ENCODE data around the gene RBBP4.
"Not testable (repeated sequence)": the region's sequence is repeated elsewhere in the genome, so short reads cannot be mapped to it uniquely, and the experiment has no call there.

The RBBP4 gene

GRCh38 chr1:32696041-32696440, 45.0 kb downstream of the RBBP4 start:
- DNase-seq, result no peak

- not testable (repeated sequence) for DNase-seq
Measured at GRCh38 chr1:32696996-32697395, 46.0 kb downstream of the RBBP4 start.

GRCh38 chr1:32701421-32701911, 50.5 kb downstream of the RBBP4 start:
- DNase-seq, result no peak

GRCh38 chr1:32701951-32702598, 51.1 kb downstream of the RBBP4 start:
- no peak for DNase-seq

- peak; percentile 65 for DNase-seq
Measured at GRCh38 chr1:32702599-32703478, 51.8 kb downstream of the RBBP4 start, which contains the start of gene SYNC. TSS of gene SYNC (minus strand) at chr1:32702770. CDS start at chr1:32702660, 110 bp downstream.

GRCh38 chr1:32703479-32704291, 52.7 kb downstream of the RBBP4 start:
- peak; percentile 96 for DNase-seq

GRCh38 chr1:32705516-32705915, 54.5 kb downstream of the RBBP4 start:
- no peak for DNase-seq

- no peak for DNase-seq
Measured at GRCh38 chr1:32706491-32706890, 55.5 kb downstream of the RBBP4 start.

- no peak for DNase-seq
Measured at GRCh38 chr1:32709075-32709474, 58.1 kb downstream of the RBBP4 start.

- DNase-seq, result no peak
Measured at GRCh38 chr1:32709476-32709875, 58.5 kb downstream of the RBBP4 start.

GRCh38 chr1:32711221-32711620, 60.2 kb downstream of the RBBP4 start:
- not testable (repeated sequence) for DNase-seq

- no peak for DNase-seq
Measured at GRCh38 chr1:32713081-32713480, 62.1 kb downstream of the RBBP4 start.

- no peak for DNase-seq
Measured at GRCh38 chr1:32714277-32714676, 63.3 kb downstream of the RBBP4 start.

- no peak for DNase-seq
Measured at GRCh38 chr1:32715901-32716311, 64.9 kb downstream of the RBBP4 start.

GRCh38 chr1:32716312-32717148, 65.5 kb downstream of the RBBP4 start:
- no peak for DNase-seq

GRCh38 chr1:32717503-32717902, 66.5 kb downstream of the RBBP4 start:
- no peak for DNase-seq

GRCh38 chr1:32718036-32718435, 67.0 kb downstream of the RBBP4 start:
- no peak for DNase-seq

- DNase-seq, result no peak
Measured at GRCh38 chr1:32718527-32718926, 67.5 kb downstream of the RBBP4 start.

GRCh38 chr1:32719681-32720275, 68.8 kb downstream of the RBBP4 start:
- no peak for DNase-seq

GRCh38 chr1:32724678-32725614, 73.9 kb downstream of the RBBP4 start:
- DNase-seq, result peak; percentile 81

- no peak for DNase-seq
Measured at GRCh38 chr1:32725615-32725982, 74.6 kb downstream of the RBBP4 start.

Data from T1000 (cell line).